IPS-NIHi7 (cell line): ENCODE measurements around the gene RHOB.
"Not testable (repeated sequence)": the region's sequence is repeated elsewhere in the genome, so short reads cannot be mapped to it uniquely, and the experiment has no call there.

Experiments used
- DNase-seq: peaks from one replicate; pipeline ENCODE4 v3.0.0; 2012; ENCODE audit warnings: mixed read lengths; ENCODE audit errors: extremely low spot score

Gene RHOB

DNA sequence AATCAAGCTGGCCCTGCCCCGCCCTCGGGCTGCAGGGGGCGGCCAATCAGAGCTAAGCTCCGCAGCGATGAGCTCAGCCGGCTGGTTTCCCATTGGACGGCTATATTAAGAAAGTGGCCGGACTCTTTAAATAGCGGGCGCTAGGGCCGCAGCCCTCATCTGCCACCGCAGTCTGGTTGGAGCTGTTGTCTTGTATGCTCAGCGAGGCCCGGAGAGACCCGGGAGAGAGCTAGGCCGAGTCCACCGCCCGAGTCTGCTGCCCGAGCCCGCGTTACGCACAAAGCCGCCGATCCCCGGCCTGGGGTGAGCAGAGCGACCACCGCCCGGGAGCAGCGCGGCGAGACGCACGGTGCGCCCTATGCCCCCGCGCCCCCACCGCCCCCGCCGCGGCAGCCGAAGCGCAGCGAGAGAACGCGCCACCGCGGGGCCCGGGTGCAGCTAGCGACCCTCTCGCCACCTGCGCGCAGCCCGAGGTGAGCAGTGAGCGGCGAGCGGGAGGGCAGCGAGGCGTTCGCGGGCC is at the start of gene RHOB:
Gene RHOB, plus strand, starts transcription at position 158 of the 520 bp plus-strand sequence. CDS start 392 bp downstream, outside the sequence.
- peak; percentile 99 for DNase-seq

DNA sequence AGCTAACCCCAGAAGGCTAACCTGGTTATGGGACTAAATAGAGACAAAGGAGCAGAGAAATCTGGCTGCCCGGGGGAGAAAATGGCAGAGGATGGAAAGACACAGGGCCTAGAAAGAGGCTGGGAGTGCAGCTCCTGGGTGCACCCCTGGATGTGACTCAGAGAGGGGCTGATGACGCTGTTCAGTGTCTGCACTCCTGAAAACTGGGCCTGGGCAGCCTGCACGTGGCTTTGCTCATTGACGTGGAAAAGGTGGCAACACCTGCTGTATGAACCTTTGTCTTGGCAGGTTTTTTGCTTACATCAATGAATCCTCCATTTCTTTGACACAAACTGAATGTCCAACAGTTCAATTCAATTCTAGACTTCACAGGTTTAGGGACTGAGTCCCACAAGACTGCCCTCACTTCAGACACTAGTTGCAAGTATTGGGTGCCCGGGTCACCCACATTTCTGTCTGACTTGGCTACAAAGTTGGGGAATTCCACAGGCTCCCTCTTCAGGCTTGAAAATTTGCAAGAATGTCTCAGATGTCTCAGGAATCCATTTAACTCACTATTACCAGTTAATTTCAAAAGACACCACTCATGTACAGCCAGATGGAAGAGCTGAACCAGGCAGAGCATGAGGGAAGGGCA is 48.9 kb upstream of the RHOB start:
- DNase-seq: no peak

DNA sequence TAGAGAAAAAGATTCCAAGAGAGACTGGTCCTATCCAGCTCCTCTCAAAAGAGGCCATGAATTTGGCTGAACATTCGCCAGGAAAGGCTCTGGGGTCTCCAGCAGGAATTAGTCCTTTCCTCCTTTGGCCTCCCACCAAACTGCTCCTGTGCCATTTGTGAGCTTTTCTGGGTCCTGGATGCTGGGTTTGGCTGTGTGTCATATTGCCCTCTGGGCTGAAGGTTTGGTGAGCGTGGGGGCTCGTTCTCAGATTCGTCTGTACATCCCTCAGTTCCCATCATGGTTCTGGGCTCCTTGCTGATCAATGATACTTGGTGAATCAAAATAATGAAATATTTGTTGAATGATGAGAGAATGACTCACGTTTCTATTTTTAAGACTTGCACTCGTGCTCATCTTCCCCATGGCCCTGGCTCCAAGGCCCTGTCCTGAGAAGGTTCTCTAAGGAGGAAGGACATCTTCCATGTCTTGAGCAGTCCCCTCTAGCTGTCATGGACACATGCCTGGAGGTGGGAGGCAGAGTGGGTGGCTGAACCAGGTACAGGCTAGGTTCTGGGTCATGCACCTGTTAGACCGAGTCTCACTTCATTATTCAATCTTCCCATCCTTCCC is 47.8 kb upstream of the RHOB start:
- no peak for DNase-seq

DNA sequence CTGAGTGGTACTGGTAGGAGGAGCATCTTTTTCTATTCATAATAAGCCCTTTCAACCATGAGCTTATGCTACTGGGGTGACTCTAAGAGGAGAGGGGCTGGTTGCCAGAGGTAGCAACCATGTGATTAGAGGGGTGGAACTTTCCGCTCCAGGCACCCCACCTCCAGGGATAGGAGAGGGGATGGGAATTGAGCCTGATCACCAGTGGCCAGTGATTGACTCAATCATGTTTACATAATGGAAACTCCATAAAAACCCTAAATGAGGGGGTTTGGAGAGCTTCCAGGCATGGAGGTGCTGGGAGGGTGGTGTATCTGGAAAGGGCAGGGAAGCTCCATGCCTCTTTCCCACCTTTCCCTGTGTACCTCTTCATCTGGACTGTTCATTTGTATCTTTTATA is 46.6 kb upstream of the RHOB start:
- DNase-seq: no peak

DNA sequence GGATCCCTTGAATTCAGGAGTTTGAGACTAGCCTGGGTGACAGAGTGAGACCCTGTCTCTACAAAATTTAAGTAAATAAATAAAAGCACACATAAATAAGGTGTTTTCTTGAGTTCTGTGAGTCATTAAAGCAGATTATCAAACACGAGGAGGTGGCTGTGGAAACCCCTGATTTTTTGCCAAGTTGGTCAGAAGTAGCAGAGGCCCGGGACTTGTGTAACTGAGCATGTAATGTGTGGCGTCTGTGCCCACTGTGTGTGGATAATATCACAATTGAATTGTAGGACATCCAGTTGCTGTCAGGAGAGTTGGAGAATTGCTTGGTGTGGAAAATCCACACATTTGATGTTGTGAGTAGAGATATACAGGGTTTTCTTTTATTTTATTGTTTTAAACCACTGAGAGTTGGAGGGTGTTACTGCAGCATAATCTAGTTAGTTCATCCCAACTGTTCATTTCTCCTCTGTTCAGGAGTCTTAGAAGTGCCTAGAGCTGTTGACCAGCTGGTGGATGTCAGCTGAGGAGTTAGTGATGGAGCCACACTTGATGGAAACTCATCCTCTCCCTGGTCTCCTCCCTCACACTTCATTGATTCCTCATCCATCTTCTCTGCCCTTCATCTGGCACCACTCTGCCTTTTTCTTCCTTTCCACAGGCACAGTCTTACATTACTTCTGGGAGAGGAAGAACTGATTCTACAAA is 45.9 kb upstream of the RHOB start:
- DNase-seq: no peak

DNA sequence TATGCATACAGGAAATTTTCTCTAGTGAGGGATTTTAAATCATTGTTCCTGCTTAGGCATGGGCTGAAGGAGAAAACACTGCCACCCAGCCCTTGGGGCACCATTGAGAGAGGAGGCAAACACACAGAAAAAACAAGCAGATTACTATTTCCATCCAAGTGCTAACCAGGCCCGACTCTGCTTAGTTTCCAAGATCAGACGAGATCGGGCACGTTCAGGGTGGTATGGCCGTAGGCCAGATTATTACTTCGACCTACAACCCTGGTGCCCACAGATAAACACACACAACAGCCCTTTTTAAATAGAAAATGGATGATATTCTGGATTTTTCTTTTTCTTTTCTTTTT is 45.4 kb upstream of the RHOB start:
- no peak for DNase-seq

DNA sequence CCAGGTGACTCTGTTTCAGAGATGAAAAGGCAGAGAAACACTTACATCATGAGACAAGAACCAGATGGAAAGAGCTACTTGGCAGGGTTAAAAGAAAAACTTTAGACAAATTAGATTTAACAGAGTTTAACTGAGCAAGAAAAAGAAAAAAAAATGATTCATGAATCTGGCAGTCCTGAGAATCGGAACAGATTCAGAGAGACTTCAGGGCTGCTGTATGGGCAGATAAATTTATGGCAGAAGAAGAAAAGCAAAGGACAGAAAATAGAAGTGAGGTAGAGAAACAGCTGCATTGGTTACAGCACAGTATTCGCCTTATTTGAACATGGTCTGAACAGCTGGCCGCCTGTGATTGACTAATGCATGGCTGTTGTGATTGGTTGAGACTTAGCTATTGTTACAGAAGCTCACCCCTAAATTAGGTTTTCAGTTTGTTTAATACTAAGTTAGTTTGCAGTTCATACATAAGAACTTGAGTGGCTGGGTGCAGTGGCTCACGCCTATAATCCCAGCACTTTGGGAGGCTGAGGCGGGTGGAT is 43.0 kb upstream of the RHOB start:
- no peak for DNase-seq

DNA sequence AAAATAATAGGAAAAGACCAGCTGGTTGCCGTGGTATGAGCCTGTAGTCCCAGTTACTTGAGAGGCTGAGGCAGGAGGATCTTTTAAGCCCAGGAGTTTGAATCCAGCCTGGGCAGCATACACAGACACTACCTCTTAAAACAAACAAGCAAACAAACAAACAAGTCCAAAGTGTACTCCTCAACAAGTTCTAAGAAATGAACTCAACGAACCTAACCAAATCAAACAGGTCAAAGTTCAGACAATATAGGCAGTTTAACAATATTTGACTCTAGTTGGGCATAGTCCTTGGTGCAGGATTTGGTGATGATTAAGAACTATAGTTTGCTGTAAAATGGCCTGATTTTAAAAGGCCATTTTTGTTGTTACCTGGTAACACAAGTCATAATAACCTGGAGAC is 41.9 kb upstream of the RHOB start:
- no peak for DNase-seq

DNA sequence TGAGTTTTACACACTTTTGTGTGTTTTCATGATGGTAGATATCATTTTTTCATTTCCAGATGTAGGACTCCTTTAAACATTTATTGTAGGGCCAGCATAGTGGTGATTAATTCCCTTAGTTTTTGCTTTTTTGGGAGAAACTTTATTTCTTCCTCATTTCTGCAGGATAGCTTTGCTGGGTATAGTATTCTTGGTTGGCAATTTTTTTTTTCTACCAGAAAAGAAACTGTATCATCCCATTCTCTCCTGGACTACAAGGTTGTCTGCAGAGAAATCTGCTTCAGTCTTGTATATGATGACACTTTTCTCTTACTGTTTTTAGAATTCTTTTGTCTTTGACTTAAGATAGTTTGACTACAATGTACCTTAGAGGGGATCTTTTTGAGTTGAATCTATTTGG is 37.8 kb upstream of the RHOB start:
- DNase-seq: no peak

DNA sequence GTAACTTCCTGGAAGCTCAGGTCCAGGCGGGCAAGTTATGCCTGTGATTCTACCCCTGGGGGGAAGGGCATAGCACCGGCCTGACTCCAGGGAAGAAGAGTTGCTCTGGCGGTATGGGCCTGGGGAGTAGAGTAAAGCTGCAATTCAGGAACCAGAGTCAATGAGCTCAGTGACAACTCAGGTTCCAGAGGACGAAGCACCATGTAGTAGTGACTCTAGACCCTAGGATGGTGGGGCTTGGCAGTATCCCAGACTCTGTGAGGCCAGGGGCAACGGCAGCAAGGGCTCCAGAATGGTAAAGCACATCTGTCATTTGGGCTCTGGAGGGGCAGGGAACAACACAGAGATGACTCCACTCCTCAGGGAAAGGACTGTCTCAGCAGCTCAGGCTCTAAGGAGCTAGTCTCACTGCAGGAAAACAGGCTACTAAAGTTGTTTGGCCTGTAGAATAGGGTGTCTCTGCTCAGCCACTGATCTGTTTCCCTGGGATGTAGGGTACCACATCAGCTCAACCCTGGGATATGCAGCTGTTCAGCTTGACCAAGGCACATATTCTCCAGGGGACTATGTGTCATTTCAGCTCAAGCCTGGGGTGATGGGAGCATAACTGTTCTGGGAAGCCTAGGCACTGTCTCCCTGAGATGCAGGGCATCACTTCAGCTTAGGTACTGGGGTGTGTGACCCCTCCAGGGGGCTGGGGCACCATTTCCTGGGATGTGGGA is 36.2 kb upstream of the RHOB start:
- DNase-seq: no peak

DNA sequence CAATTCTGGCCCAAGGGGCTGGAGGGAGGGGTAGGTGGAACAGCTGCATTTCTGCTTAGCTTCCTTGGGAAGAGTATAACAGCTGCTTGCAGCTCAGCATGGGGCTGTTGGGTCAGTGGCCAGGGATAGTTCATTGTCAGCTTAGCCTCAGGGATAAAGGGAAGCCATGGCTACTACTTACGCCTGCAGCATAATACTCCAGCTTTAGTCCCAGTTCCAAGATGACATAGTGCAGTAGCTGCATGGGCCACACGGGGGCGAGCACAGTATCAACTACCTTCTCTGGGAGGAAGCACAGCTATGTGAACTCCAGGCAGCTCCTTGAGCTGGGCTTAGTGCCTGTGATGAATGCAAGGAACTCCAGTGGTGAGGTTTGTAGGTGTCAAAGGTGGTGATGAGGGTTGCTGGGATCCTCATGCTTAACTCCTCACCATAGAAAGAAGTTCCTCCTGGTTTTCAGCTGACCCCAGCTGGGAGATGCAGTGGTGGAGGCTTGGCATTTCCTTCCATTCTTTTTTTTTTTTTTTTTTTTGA is 35.4 kb upstream of the RHOB start:
- peak; percentile 91 for DNase-seq

DNA sequence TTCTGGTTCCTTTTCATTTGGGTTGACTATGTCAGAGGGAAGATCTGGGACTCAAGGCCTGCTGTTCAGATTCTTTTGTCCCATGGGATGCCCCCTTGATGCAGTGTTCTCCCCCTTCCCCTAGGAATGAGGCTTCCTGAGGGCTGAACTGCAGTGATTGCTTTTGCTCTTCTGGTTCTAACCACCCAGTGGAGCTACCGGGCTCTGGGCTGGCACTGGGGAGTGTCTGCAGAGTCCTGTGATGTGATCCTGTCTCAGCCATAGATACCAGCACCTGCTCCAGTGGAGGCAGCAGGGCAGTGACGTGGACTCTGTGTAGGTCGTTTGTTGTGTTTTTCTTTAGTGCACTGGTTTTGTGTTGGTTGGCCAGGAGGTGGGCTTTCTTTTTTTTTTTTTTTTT is 32.1 kb upstream of the RHOB start:
- no peak for DNase-seq

DNA sequence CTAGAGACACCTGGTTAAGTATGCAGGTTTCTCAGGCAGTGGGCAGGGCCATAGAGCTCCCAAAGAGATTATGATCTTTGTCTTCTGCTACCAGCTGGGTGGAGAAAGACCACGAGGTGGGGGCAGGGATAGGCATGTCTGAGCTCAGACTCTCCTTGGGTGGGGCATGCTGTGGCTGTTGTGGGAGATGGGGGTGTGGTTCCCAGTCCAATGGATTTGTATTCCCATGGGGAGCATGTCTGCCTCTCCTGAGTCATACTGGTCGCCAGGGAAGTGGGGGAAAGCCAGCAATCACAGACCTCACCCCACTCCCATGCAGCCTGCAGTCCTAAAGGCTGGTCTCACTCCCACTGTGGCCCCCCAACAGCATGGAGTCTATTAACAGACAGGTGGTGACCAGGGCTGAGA is 31.4 kb upstream of the RHOB start:
- DNase-seq: no peak

DNA sequence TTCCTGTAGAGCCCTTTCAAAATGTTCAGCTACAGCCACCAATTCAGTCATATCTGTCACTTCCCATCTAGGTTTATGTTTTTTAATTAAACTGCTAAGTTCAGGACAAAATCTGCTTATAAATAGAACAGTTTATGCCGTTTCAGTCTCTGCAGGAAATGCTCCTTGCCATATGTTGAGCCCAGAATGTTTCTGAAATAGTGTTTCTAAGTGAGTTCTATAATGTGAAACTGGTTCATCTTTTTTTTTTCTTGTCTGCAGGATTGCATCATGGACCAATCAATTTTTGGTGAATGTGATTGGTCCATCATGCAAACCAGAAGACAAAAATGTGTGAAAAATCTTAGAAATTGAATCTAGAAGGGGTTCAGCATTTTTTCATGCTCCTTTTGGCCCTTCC is 30.2 kb upstream of the RHOB start:
- no peak for DNase-seq

DNA sequence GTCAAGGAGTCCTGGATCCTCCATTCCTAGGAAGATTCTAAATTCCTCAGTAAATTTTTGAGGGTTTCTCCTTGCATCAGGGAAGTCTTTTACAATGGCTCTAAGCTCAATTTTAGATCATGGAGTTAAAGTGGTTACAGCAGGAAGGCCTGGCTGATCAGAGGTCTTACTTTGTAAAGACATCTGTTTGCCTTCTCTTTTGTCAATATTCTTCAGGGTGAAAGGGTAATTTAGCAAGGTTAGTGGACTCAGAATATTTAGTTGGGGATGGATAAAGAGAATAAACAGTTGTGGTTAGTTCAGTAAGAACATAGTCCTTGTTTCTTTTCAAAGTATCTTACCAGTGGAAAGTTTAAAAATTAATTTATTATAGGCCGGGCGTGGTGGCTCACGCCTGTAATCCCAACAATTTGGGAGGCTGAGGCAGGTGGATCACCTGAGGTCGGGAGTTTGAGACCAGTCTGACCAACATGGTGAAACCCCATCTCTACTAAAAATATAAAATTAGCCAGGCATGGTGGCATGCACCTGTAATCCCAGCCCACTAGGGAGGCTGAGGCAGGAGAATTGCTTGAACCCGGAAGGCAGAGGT is 29.5 kb upstream of the RHOB start:
- DNase-seq: not testable (repeated sequence)

DNA sequence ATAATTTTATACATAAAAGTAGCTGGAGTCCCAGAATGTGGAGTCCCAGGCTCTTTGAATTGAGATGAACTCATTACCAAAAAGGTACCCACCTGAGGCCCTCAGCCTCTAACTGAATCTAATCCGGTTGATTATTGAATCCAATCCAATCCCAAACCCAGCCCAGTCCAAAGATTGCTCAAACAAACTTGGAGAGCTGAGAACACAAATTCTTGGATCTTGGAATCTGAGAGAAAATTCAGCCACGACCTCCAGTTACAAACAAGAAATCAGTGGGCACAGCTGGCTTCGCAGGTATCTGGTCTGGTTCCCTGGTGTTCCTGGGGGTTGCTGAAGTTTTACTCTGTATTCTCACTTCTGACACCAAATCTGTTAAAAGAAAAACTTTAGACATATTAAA is 28.4 kb upstream of the RHOB start:
- DNase-seq: no peak

DNA sequence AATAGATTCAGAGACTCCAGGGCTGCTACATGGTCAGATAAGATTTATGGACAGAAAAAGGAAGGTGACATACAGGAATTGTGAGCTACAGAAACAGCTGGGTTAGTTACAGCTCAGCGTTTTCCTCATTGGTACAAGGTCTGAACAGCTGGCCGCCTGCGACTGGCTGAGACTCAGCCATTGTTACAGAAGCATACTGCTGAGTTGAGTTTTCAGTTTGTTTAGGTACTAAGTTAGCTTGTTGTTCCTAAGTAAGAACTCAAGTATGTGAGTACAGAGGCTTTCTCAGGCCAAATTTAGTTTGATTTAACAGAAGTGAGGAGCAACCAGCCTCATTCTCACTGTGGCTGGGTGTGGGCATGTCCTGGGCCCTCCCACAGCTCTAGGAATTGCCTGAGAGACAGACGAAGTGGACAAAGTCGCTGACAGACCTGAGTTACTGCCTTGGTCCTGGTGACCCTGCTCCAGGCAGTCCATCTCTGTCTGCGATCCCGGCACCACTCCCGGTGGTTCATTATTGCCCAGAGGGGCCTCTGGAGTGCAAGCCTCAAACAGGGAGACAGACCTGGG is 27.8 kb upstream of the RHOB start:
- DNase-seq: no peak

DNA sequence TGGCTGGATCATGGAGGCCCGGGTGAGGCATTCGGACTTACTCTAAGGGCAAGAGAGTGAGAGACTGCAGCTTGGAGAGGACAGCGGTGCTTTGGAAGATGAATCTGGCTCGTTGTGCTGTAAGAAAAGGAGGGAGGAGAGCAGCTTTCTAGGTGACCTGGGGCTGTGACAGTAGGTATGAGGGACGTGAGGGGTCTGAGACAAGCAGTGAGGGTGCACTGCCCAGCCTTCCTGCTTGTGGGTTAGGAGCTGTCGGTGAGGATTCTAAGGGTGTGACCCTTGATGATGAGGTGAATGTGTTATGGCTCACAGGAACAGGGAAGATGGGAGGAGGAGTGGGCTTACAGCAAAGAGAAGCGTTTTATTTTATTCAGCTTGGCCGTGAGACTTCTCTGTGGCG is 27.1 kb upstream of the RHOB start:
- DNase-seq: no peak

DNA sequence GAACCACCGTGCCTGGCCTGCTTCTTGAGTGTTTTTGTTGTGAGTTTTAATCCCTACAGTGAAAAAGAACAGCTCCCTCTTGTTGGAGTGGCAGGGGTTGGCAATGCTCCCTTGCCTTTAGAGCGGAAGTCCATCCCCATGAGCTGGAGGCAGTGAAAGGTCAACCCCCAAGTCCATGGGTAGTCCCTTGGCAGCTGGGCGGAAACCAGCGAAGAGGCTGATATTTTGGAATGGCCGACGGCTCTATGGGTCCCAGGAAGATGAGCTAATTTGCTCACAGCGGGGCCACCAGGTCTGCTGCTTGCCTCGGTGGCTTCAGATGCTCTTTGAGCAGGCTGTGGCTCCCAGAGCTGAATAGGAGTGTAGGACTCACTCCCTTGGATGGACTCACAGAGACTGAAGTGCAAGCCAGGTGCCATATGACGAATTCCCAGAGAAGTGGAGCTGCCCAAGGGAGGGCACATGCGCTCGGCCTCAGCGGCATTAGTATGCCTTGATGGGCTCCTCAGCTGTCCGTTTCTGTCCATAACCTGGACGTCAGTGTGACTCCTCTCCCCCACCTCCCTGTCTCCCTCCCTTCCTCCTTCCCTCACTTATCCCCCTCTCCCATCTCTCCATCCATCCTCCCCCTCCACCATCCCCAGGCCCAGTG is 25.4 kb upstream of the RHOB start:
- no peak for DNase-seq

DNA sequence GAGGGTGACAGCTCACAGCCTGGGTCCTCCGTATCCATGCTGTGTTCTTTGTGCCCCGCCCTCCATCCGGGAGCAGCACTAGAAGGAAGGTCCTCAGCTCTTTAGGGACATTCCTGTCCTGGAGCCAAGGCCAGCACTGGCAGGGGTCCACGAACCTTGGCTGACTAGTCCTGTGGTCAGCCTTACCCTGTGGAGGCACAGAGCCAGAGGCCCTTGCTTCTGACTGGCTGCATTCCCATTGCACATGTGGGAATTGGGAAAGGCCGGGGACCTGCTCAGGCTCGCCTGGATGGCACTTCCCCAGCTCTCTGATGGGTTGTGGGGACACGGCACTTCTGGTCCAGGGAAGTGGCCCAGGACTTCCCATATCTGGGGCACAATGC is 24.9 kb upstream of the RHOB start:
- DNase-seq: no peak
